Astrocyte of the spinal cord (primary cell): ENCODE data around the gene CRYZL1.
"Not testable (repeated sequence)": the region's sequence is repeated elsewhere in the genome, so short reads cannot be mapped to it uniquely, and the experiment has no call there.

Experiments
- DNase-seq: peaks from one replicate; pipeline ENCODE4 v3.0.0; 2011; ENCODE audit warnings: low read depth, low spot score
- H3K4me3 ChIP-seq: 2 replicates; pipeline ENCODE4 v1.5.1; 2011; ENCODE audit warnings: low read depth, mild to moderate bottlenecking, low read length, moderate library complexity
- CTCF ChIP-seq: IDR thresholded peaks from 2 replicates; pipeline ENCODE4 v1.5.1; 2012; ENCODE audit warnings: low read depth, mild to moderate bottlenecking, low read length, inconsistent platforms
- in situ Hi-C: cut with HindIII; loops from 2 replicates; pipeline ENCODE4 v1.10.0; 2017; ENCODE audit warnings: low sequenced_read_pairs

CRYZL1 gene

DNA sequence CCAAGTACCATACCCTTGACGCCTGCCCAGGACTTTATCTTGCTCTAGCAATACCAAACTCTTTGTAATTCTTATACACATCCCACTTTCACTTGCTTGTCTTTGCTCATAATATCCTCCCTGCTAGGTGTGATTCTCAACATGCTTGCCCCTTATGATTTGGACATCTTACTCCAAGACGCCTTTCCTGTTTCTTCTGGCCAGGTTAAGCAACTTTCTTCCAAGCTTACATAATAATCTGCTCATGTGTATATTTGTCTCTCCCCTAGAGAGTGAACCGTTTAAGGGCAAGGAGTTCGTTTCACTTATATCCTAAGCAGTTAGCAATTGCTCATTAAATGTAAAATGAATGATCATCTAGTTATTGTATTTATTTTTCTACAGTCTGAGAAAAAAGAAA, 21.8 kb downstream of the CRYZL1 start:
- no peak for TF ChIP-seq CTCF
- no peak for DNase-seq
- in situ Hi-C loops = no loop called here
- no peak overlapping the region for H3K4me3 ChIP-seq

DNA sequence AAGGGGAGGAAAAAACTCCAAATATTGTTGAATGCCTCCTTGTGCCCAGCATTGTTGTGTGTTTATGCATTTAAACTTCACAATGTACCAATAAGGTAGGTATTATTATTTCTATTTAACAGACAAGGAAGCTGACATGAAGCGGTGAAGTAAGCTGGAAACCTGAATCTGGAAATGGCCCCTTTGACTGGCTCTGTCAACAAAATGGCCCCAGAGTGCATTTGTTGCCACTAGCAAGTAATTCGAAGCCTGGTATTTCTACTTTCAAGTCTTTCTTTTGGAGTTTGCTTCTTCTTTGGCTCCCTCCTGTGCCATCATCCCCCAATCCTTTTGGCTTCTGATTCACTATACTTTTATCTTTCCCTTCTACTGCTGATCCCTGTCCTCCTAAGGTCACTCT, 23.1 kb downstream of the CRYZL1 start:
- no peak overlapping the region for H3K4me3 ChIP-seq
- in situ Hi-C loops = no loop called here
- TF ChIP-seq CTCF = no peak
- no peak for DNase-seq

- H3K4me3 ChIP-seq, in situ Hi-C loops, DNase-seq: not testable (repeated sequence)
Measured at GRCh38 chr21:33617565-33617964, 24.0 kb downstream of the CRYZL1 start.

DNA sequence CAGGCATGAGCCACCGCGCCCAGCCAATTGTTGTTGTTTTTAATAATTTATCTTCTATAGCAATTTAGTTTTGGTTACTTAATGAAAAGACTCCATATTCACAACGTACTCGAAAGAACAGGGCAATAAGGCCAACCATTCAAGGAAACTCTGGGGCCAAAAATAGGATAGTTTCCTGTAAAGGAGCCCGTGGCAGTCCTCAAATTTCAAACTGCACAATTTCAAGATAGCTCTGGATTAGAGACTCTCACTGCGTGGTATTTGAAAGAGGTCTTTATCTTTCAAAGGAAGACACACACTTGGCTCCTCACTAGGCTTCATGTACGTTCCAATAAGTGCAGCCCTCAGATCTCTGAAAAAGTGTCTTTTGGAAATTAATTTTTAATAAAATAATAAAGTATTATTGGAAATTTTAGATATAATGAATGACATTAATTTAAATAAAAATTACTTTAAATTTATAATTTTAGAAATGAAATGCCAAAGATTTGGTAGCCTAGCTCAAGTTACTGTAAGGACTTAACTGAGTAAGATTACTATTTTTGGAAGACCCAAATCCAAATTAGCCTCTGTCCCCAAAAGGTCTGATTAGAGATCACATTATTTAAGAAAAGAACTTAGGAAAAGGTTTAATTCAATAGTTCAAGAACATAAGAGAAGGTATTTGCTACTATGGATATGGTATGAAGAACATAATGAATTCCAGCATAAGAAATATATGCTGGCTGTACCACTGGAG, 30.4 kb downstream of the CRYZL1 start:
- no peak overlapping the region for H3K4me3 ChIP-seq
- in situ Hi-C loops = no loop called here
- no peak for TF ChIP-seq CTCF
- DNase-seq = no peak

DNA sequence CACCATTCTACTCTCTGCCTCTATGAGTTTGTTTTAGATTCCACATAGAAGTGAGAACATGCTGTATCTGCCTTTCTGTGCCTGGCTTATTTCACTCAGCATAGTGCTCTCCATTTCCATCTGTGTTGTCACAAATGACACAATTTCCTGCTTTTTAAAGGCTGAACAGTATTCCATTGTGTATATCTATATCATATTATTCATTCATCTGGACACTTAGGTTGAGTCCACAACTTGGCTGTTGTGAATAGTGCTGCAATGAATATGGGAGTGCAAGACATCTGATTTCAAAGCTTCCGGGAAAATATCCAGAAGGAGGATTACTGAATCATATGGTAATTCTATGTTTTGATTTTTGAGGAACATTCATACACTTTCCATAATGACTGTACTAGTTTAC, 33.0 kb downstream of the CRYZL1 start:
- DNase-seq = no peak
- TF ChIP-seq CTCF = no peak
- H3K4me3 ChIP-seq = no peak overlapping the region
- in situ Hi-C loops = no loop called here

DNA sequence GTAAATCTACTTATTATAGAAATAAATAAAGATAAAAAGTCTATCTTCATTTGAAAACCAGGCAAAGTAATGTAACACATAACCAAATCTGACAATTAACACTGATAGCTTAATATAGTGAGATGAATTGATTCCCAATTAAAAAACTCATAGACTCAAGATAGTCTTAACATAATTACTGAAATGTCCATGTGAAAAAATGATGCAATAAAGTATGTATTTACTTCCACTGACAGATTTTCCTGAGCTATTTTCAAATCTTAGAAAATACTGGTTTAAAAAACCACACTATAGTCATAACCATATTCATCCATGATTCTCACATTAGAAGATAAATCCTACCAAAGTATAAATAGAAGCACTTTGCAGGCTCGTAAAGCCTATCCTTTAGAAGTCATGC, 43.5 kb downstream of the CRYZL1 start:
- H3K4me3 ChIP-seq = no peak overlapping the region
- TF ChIP-seq CTCF = no peak
- in situ Hi-C loops = no loop called here
- no peak for DNase-seq

DNA sequence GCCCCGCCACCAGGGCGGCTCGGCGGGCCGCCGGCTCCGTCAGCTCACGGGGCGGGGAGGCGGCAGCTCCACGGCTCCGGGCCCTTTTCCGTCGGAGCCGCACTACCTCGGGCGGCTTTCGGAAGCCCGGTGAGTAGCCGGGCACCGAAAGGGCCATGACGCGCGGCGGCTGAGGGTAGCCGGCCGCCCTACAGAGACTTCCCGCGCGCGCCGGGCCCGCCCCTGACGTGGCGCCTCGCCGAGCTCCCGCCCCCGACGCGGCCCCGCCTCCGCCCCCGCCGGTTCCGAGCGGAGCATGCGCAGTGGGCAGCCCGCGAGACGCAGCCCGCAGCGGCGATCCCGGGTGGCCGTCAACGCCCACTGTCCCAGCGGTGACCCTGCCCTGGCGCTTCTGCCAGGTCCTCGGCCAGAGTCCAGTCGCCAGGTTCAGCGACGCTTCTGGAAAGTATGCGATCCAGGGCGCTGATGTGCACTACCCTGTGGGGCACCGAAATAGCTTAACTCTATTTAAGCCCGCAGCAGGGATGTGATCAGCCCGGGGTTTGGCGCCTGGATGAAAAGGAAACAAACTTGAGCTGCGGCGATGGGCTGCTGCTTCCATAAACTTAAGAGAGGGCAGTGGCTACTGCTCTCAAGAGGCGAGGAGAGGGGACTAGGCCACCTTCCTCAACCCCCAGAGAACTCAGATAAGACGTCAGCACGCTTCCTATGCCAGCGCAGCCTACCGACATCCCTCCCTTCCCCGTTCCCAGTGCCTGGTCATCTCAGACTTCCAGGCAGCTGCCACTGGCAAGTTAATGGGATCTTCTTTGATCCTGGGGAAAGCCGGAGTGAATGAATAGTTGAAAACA, 52.8 kb downstream of the CRYZL1 start, which contains the start of gene DONSON:
Gene DONSON (minus strand): TSS at position 200 of the 851 bp plus-strand sequence. CDS start 43 bp downstream, at position 157.
- no peak for TF ChIP-seq CTCF
- peak within 1 kb of the TSS; percentile 86 for H3K4me3 ChIP-seq
- DNase-seq = peak; percentile 80
- in situ Hi-C loops = no loop called here
